Activated T-cell treated with anti-CD3 and anti-CD28 coated beads, Interleukin-2, amount 50 U/mL, for 72 hours (primary cell): ENCODE data around the gene ADARB2. TPM values are rescaled to one million over a fixed set of nuclear protein-coding genes. Genes with fewer than 3 reads are reported as not detected.

Source experiments
- ATAC-seq, 2 donors: fragments of 150-1000 bp; cut with Tn5 transposase; replicated peaks in 1 of 2; 2 replicates each; pipeline ENCODE4 v1.10.0; 2021; ENCODE audit warnings: moderate library complexity in 2 of 2, mild to moderate bottlenecking in 1 of 2
- DNase-seq, 2 donors: peaks; one replicate each; pipeline ENCODE4 v3.0.0; 2021 to 2022; ENCODE audit warnings: mixed read lengths in 1 of 2
- H3K27ac Mint-ChIP-seq: one replicate; pipeline ENCODE4 v1.8.0; 2022; ENCODE audit warnings: mild to moderate bottlenecking, moderate library complexity, mixed read lengths
- H3K27me3 Mint-ChIP-seq: one replicate; pipeline ENCODE4 v1.8.0; 2022; ENCODE audit warnings: low read depth, mixed read lengths
- H3K36me3 Mint-ChIP-seq, 2 donors: one replicate each; pipeline ENCODE4 v1.8.0; 2022; ENCODE audit warnings: mixed read lengths in 2 of 2, mild to moderate bottlenecking in 1 of 2; ENCODE audit not compliant: insufficient read depth in 2 of 2
- H3K4me1 Mint-ChIP-seq: one replicate; pipeline ENCODE4 v1.8.0; 2022; ENCODE audit warnings: low read depth, mixed read lengths
- H3K4me3 Mint-ChIP-seq, 2 donors: one replicate each; pipeline ENCODE4 v1.8.0; 2022; ENCODE audit warnings: mild to moderate bottlenecking in 2 of 2, mixed read lengths in 2 of 2, moderate library complexity in 2 of 2
- H3K9me3 Mint-ChIP-seq, 2 donors: one replicate each; pipeline ENCODE4 v1.8.0; 2022; ENCODE audit warnings: mixed read lengths in 2 of 2
- total RNA-seq, 2 donors: library from RNA; stranded (reverse); gene quantifications; one replicate each; pipeline ENCODE4 v1.2.3, GENCODE V29; 2022

The ADARB2 gene
- total RNA-seq, 2 donors from 2014 or later: 0.60 to 2.0 TPM

DNA sequence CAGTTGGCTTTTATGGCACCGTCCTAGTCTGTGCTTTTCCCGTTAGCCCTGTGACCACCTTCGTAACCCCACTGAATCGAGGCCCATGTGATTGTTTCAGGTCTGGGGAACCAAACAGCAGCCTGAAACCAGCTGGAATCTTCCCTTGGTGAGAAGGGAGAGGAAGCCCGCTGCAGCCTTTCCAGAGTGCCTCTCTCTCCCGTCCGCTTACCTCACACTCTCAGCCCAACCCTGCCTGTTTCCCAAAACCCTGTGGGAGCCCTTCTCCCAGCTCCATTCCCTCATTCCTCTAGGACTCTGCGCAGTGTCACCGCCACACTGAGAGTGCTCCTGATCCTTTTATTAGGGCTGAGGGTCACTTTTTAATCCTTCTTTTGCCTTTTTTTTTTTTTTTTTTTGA, 541.5 kb downstream of the ADARB2 start:
- no peak overlapping the region for H3K27ac Mint-ChIP-seq
- no peaks in the 10 kb centered on the region for H3K36me3 Mint-ChIP-seq
- no peaks in the 10 kb centered on the region for H3K27me3 Mint-ChIP-seq
- no peaks in the 10 kb centered on the region for H3K9me3 Mint-ChIP-seq
- DNase-seq (no peak), ATAC-seq (no peak)
- H3K4me1 Mint-ChIP-seq: peaks cover 19% of the 10 kb centered on the region
- no peak overlapping the region for H3K4me3 Mint-ChIP-seq

DNA sequence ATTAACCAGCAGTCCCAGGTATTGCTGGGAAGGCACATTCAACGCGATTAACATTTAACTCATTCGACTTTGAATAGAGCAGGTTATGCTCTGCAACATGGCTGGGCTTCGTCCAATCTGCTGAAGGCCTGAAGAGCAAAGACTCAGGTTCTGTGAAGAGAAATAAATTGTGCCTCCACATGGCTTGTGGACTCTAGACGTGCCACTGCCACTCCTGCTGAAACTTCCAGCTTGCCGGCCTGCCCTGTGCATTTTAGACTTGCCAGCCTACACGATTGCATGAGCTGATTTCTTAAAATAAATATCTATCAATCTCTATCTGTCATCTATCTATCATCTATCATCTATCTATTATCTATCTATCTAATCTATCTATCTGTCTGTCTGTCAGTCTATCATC, 543.2 kb downstream of the ADARB2 start:
- no peak overlapping the region for H3K27ac Mint-ChIP-seq
- H3K4me1 Mint-ChIP-seq: peaks cover 19% of the 10 kb centered on the region
- H3K4me3 Mint-ChIP-seq: no peak overlapping the region
- H3K9me3 Mint-ChIP-seq: no peaks in the 10 kb centered on the region
- no peaks in the 10 kb centered on the region for H3K36me3 Mint-ChIP-seq
- ATAC-seq (no peak), DNase-seq (no peak)
- H3K27me3 Mint-ChIP-seq: no peaks in the 10 kb centered on the region

DNA sequence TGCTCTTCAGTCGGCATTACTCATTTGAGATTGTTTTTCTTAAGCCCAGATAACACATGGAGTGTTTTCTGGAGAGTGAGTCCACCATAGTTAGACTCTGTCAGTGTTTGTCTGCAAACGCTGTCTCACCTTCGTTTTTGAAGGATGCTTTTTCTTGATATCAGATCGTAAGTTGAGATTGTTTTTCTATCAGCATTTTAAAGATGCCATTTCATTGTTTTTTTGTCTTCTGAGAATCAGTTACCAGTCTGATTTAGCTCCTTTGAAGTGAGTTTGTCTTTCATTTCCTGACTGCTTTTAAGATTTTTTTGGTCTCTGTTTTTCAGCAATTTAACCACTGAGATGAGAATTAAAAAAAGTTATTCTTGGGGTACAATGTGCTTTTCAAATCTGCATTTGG, 543.8 kb downstream of the ADARB2 start:
- DNase-seq (no peak), ATAC-seq (no peak)
- no peak overlapping the region for H3K27ac Mint-ChIP-seq
- H3K36me3 Mint-ChIP-seq: no peaks in the 10 kb centered on the region
- H3K9me3 Mint-ChIP-seq: no peaks in the 10 kb centered on the region
- H3K4me1 Mint-ChIP-seq: peaks cover 19% of the 10 kb centered on the region
- H3K27me3 Mint-ChIP-seq: no peaks in the 10 kb centered on the region
- H3K4me3 Mint-ChIP-seq: peak overlapping the region in 1 of 2 donors; percentile 1

DNA sequence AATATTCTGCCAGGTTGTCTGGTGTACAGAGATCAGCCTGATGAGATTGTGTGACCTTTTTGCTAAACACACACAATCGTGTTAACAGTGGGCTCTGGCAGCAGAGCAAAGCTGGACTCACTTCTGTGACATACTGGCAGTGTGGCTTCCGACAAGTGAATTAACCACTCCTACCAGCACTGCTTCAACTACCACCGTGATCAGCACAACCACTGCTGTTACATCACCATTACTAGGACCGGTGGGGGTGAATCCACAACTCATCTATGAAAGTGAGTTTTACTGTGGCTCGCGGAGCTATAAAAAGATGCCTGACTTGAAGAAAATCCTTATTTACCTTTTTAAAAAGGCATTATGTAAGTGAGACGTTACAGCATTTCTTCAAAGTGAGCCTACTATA, 545.6 kb downstream of the ADARB2 start:
- Mint-ChIP-seq H3K4me3 (no peak overlapping the region), H3K27ac (no peak overlapping the region), H3K36me3 (no peaks in the 10 kb centered on the region), H3K9me3 (no peaks in the 10 kb centered on the region), H3K27me3 (no peaks in the 10 kb centered on the region), H3K4me1 (peaks cover 19% of the 10 kb centered on the region)
- ATAC-seq (no peak), DNase-seq (no peak)

DNA sequence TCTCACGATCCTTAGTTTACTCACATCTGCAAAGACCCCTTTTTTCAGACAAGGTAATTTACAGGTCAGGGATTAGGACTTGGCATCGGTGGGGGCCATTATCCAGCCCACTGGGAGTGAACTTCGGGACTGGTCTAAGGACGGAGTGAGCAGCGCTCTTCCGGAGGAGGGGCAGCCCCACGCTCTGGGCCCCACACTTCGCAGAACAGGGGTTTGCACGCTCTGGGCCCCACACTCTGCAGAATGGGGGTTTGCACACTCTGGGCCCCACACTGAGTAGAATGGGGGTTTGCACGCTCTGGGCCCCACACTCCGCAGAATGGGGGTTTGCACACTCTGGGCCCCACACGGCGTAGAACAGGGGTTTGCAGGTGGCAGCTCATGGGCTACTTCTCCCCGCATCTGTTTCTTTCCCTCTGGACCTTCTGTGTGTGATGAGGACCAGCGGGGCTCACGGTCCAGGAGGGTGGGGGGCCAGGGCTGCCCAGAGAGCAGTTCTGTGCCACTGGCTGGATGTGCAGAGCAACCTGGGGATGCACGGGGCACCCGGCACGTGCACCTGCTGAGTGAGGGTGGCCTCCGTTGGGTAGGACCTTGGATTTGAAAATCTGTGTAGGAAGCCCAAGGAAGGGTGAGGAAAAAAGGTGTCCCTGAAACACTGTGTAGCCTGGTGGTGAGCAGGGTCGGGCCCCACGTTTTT, 546.4 kb downstream of the ADARB2 start:
- H3K4me3 Mint-ChIP-seq: no peak overlapping the region
- peaks cover 19% of the 10 kb centered on the region for H3K4me1 Mint-ChIP-seq
- DNase-seq: no peak
- no peaks in the 10 kb centered on the region for H3K9me3 Mint-ChIP-seq
- H3K27ac Mint-ChIP-seq: no peak overlapping the region
- ATAC-seq: no peak
- no peaks in the 10 kb centered on the region for H3K36me3 Mint-ChIP-seq
- no peaks in the 10 kb centered on the region for H3K27me3 Mint-ChIP-seq

DNA sequence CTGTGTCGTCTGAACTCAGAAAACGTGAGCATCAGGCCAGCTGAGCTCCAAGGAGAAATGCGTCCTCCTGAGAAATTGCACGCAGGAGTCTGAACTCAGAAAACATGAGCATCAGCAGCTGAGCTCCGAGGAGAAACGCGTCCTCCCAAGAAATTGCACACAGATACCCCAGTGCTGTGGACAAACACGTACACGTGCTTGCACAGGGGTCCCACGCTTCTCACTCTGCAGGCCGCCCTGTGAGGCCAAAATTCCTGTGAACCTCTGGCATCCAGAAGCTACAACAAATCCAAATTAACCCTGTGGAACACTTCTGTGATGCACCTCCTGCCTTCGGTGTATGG, 547.3 kb downstream of the ADARB2 start:
- DNase-seq (no peak), ATAC-seq (no peak)
- no peak overlapping the region for H3K4me3 Mint-ChIP-seq
- H3K9me3 Mint-ChIP-seq: no peaks in the 10 kb centered on the region
- peaks cover 19% of the 10 kb centered on the region for H3K4me1 Mint-ChIP-seq
- H3K36me3 Mint-ChIP-seq: no peaks in the 10 kb centered on the region
- H3K27ac Mint-ChIP-seq: no peak overlapping the region
- no peaks in the 10 kb centered on the region for H3K27me3 Mint-ChIP-seq

DNA sequence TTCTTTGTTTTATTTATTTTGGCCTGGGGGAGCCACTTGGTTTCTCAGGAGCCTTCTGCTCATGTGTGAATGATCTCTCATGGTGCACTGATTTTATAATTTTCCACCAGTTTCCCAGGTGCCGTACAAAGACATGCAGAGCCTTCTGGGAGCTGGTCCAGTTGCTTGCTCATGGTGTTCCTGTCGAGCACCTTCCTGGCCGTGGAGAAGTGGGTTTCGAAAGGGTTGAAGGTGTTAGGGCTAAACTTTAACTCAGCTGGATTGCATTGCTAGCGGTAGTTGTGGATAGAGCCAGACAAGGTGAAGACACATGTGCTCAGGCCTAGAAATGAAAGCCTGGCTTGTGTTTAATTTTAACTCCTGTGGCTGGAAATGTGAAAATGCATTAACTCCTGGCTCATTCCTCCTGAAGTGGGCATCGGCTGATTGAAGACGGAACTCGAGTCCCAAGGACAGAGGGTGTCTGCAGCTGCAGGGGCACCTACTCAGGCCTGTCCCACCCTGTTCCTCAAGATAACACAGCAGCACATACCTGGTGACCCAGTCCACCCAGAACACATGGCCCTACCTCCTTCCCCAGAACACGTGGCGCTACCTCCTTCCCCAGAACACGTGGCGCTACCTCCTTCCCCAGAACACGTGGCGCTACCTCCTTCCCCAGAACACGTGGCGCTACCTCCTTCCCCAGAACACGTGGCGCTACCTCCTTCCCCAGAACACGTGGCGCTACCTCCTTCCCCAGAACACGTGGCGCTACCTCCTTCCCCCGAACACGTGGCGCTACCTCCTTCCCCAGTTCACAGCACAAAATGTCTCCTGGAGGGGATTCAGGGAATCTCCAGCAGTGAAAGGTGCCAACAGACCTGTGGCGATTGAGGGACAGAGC, 547.9 kb downstream of the ADARB2 start:
- Mint-ChIP-seq H3K27ac (no peak overlapping the region), H3K9me3 (no peaks in the 10 kb centered on the region), H3K4me1 (peaks cover 15% of the 10 kb centered on the region), H3K4me3 (no peak overlapping the region), H3K36me3 (no peaks in the 10 kb centered on the region), H3K27me3 (no peaks in the 10 kb centered on the region)
- no peak for DNase-seq
- ATAC-seq: no peak

DNA sequence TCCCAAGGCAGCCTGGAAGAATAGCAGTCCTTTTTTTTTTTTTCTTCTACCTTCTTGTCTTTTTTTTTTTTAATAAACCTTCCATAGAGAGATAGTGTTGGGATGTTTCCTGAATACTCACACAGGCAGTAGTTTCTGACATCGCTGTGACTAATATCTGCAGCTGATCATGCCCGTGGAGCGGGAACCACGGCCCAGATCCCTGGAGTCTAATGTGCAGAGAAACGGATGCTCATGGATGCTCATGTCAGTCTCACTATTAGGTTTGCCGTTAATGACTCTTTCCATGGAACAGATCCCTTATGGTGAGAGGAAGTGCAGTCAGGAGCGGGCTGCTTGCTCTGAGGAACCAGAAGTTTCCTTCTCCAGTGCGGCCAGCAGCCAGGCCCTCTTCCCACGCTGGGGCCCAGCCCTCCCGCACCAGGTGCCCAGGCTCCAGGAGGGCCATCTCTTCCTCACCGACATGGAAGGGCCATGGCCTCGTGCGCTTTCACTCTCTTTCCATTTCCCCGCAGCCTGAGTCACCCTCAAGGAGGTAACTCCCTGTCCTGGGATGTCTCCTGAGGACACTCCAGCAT, 548.7 kb downstream of the ADARB2 start:
- no peak overlapping the region for H3K27ac Mint-ChIP-seq
- no peak overlapping the region for H3K4me3 Mint-ChIP-seq
- H3K36me3 Mint-ChIP-seq: no peaks in the 10 kb centered on the region
- H3K27me3 Mint-ChIP-seq: no peaks in the 10 kb centered on the region
- DNase-seq (no peak), ATAC-seq (no peak)
- H3K9me3 Mint-ChIP-seq: no peaks in the 10 kb centered on the region
- peaks cover 8% of the 10 kb centered on the region for H3K4me1 Mint-ChIP-seq

DNA sequence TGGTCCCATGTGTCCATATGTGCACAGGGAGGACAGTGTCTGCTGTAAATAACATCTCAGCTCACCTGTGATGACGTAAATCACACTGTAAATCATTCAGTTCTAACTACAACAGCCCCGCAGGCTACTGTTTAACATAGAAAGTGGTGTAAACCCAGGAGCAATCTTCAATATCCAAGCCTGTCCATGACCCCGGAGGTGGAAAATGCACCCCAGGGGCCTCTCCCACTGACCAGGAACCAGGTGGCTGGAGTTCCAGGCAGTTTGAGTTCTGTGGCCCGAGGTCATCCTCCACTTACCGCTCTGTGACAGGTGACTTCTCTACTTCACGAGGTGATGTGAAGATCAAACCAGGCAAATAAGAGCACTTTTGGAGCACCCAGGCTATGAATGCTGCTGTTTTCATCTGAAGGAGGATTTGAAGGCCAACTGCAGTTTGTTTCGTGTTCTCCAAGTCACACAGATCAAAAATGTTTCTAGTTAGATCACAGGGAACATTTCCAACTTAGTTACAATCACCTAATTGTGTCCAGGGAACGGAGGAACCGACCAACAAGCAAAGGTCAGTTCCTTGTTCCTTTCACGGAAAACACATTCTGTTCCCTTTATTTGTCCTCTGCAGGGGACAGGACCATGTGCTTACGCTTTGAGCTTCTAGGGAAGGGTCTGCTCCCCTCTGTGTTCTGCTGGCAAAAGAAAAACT, 549.3 kb downstream of the ADARB2 start:
- H3K4me1 Mint-ChIP-seq: peaks cover 1% of the 10 kb centered on the region
- no peaks in the 10 kb centered on the region for H3K36me3 Mint-ChIP-seq
- DNase-seq: no peak

DNA sequence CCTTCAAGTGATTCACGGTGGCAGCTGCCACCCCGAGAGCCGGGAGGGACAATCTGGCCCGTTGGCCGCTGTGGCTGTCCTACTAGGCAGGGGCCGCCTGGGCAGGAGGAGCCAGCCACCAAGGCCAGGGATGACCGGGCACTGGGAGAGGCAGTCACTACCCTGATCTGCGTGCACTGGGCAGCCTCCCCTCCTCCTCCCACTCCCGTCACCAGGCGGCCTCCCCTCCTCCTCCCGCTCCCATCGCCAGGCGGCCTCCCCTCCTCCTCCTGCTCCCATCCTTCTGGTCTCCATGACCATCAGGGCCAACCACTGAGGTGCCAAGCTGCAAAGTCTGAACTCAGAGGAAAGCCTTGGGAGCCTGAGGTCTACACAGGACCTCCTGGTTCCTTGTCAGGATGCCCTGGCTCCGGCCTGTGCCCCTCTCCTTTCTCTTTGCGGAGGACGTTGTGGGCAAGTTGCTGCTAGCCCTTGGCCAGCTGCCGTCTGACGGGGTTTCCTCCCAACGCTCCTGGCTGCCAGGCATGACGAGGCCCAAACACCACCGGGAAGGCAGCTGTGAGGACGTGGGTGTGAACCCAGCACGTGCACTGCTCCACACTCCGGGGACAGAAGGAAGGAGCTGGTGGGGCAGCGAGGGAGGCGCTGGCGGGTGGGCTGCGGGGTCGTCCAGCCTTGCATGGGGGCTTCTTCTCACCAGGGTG, 550.0 kb downstream of the ADARB2 start:
- DNase-seq (no peak), ATAC-seq (no peak)
- Mint-ChIP-seq H3K27me3 (no peaks in the 10 kb centered on the region), H3K27ac (no peak overlapping the region), H3K9me3 (no peaks in the 10 kb centered on the region), H3K36me3 (no peaks in the 10 kb centered on the region), H3K4me1 (no peaks in the 10 kb centered on the region), H3K4me3 (no peak overlapping the region)

More for the DNA sequence above, 549.3 kb downstream of the ADARB2 start:
- no peak overlapping the region for H3K27ac Mint-ChIP-seq
- no peak overlapping the region for H3K4me3 Mint-ChIP-seq
- H3K27me3 Mint-ChIP-seq: no peaks in the 10 kb centered on the region
- no peak for ATAC-seq
- H3K9me3 Mint-ChIP-seq: no peaks in the 10 kb centered on the region

DNA sequence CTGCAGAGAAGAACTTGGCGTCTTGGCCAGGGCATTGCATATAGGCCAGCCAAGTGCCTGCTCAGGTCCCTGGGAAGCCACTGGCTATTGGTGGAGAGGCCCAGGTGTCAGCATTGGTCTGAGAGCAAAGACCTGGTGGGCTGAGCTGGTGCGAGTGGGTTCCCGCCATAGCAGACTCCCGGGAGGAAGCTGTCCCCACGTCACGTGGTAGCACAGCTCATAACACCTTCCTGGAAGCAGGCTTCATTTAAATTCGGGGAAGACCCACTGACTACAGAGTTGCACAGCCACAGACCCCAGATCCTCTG, 550.7 kb downstream of the ADARB2 start:
- no peaks in the 10 kb centered on the region for H3K9me3 Mint-ChIP-seq
- ATAC-seq (no peak), DNase-seq (no peak)
- H3K4me1 Mint-ChIP-seq: no peaks in the 10 kb centered on the region
- no peak overlapping the region for H3K4me3 Mint-ChIP-seq
- no peaks in the 10 kb centered on the region for H3K36me3 Mint-ChIP-seq
- H3K27ac Mint-ChIP-seq: no peak overlapping the region
- no peaks in the 10 kb centered on the region for H3K27me3 Mint-ChIP-seq

DNA sequence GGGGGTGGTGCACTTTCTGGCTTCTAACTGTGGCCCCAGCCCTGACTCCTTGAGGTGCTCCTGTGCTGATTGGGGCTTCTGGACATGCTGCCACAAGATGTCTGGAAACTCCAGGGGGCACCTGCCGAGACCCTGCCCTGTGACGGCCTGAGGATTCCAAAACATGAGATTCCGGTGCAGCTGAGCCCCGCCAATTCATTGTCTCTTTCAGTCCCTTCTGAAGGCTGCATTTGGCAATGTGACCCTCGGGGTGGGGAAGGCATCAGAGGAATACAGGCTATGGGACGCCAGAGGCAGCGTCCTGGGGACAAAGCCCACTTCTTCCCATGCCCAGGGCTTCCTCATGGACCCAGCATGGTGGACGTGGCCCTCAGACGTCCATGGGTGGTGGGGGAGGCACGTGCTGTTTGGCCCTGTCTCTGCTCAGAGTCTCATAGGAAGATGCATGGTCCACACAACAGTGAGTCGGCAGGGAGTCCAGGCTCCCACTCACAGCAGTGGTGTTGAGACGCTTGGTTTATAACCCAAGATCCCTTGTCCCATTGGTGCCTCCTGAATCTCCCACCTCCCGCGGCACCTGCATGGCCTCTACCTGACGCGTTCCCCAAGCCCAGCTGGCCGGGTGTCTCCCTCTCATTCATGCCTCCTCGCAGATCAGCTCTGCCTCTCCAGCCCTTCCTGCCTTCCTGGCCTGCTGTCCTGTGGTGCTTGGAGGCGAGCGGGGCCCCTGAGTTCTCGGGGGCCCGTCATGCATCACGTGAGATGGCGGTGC, 551.2 kb downstream of the ADARB2 start:
- Mint-ChIP-seq H3K36me3 (no peaks in the 10 kb centered on the region), H3K27ac (no peak overlapping the region), H3K9me3 (no peaks in the 10 kb centered on the region), H3K4me1 (no peaks in the 10 kb centered on the region), H3K27me3 (no peaks in the 10 kb centered on the region), H3K4me3 (no peak overlapping the region)
- no peak for ATAC-seq
- no peak for DNase-seq
